ENCODE measurements around the gene CHD6. TPM values are rescaled to one million over a fixed set of nuclear protein-coding genes. Genes with fewer than 3 reads are reported as not detected.

CHD6 gene
- polyA plus RNA-seq, 1 donor (not counting 4 experiments of a cell fraction or from before 2014, with no cell fraction given), result 6.8 TPM

GRCh38 chr20:41657655-41658054 is 39.5 kb upstream of the CHD6 start:
- Histone ChIP-seq H3K36me3 (ENCODE audit: control insufficient read depth in 2 of 2, extremely low read depth in 1 of 2, insufficient read depth in 2 of 2, low read length in 2 of 2) (no peaks in the 10 kb centered on the region), H3K9me3 (ENCODE audit: control insufficient read depth, low read depth, low read length) (no peaks in the 10 kb centered on the region), H3K4me1 (ENCODE audit: control insufficient read depth, extremely low read depth, insufficient read depth, low read length) (no peaks in the 10 kb centered on the region), H3K4me2 (ENCODE audit: control insufficient read depth, extremely low read depth, insufficient read depth, low read depth, low read length) (no peak overlapping the region), H3K9me1 (ENCODE audit: control insufficient read depth, extremely low read depth, insufficient read depth, low read length) (no peaks in the 10 kb centered on the region), H3K4me3 (ENCODE audit: control insufficient read depth in 2 of 3, extremely low read depth in 1 of 3, insufficient read depth in 2 of 3, low read depth in 1 of 3, low read length in 3 of 3) (no peak overlapping the region), H3K9ac (ENCODE audit: control insufficient read depth, extremely low read depth, insufficient read depth, low read length) (no peak overlapping the region), H3K27me3 (ENCODE audit: control insufficient read depth, extremely low read depth, insufficient read depth, low read length) (no peaks in the 10 kb centered on the region), H2AFZ (ENCODE audit: control insufficient read depth, low read length) (no peak overlapping the region), H3K27ac (ENCODE audit: control insufficient read depth, insufficient read depth, low read length) (no peak overlapping the region), H3K79me2 (ENCODE audit: control insufficient read depth, insufficient read depth, low read length) (no peaks in the 10 kb centered on the region), H4K20me1 (ENCODE audit: control insufficient read depth, extremely low read depth, insufficient read depth, low read length) (no peaks in the 10 kb centered on the region)
- DNase-seq (ENCODE audit: low read depth, low spot score) (no peak), FAIRE-seq (no peak)
- dilution Hi-C loops (cut with MboI; ENCODE audit: extremely low pct_ligation_motif_present, low sequenced_read_pairs), result no loop called here
- TF ChIP-seq CTCF (optimal IDR thresholded peaks at IDR 0.05 in 1 of 3, IDR thresholded peaks at IDR 0.05 in 1 of 3, conservative IDR thresholded peaks at IDR 0.05 in 1 of 3; ENCODE audit: extremely low read depth in 1 of 3, insufficient read depth in 2 of 3, low read length in 3 of 3) (no peak), EZH2 (IDR thresholded peaks at IDR 0.05; ENCODE audit: low read length) (no peak)

GRCh38 chr20:41655962-41656618 is 37.9 kb upstream of the CHD6 start:
- Histone ChIP-seq H3K36me3 (ENCODE audit: control insufficient read depth in 2 of 2, extremely low read depth in 1 of 2, insufficient read depth in 2 of 2, low read length in 2 of 2) (no peaks in the 10 kb centered on the region), H3K27me3 (ENCODE audit: control insufficient read depth, extremely low read depth, insufficient read depth, low read length) (no peaks in the 10 kb centered on the region), H3K9me1 (ENCODE audit: control insufficient read depth, extremely low read depth, insufficient read depth, low read length) (no peaks in the 10 kb centered on the region), H2AFZ (ENCODE audit: control insufficient read depth, low read length) (no peak overlapping the region), H3K4me3 (ENCODE audit: control insufficient read depth in 2 of 3, extremely low read depth in 1 of 3, insufficient read depth in 2 of 3, low read depth in 1 of 3, low read length in 3 of 3) (no peak overlapping the region), H3K9me3 (ENCODE audit: control insufficient read depth, low read depth, low read length) (no peaks in the 10 kb centered on the region), H3K9ac (ENCODE audit: control insufficient read depth, extremely low read depth, insufficient read depth, low read length) (no peak overlapping the region), H3K79me2 (ENCODE audit: control insufficient read depth, insufficient read depth, low read length) (no peaks in the 10 kb centered on the region), H3K4me2 (ENCODE audit: control insufficient read depth, extremely low read depth, insufficient read depth, low read depth, low read length) (no peak overlapping the region), H3K4me1 (ENCODE audit: control insufficient read depth, extremely low read depth, insufficient read depth, low read length) (no peaks in the 10 kb centered on the region), H3K27ac (ENCODE audit: control insufficient read depth, insufficient read depth, low read length) (no peak overlapping the region), H4K20me1 (ENCODE audit: control insufficient read depth, extremely low read depth, insufficient read depth, low read length) (no peaks in the 10 kb centered on the region)
- DNase-seq (ENCODE audit: low read depth, low spot score) (no peak), FAIRE-seq (no peak)
- TF ChIP-seq EZH2 (IDR thresholded peaks at IDR 0.05; ENCODE audit: low read length) (no peak), CTCF (optimal IDR thresholded peaks at IDR 0.05 in 1 of 3, IDR thresholded peaks at IDR 0.05 in 1 of 3, conservative IDR thresholded peaks at IDR 0.05 in 1 of 3; ENCODE audit: extremely low read depth in 1 of 3, insufficient read depth in 2 of 3, low read length in 3 of 3) (no peak)
- dilution Hi-C loops (cut with MboI; ENCODE audit: extremely low pct_ligation_motif_present, low sequenced_read_pairs), result no loop called here

All from keratinocyte (primary cell).